HG03139 (cell line): ENCODE results near the gene JTB.
"Not testable (repeated sequence)": the region's sequence is repeated elsewhere in the genome, so short reads cannot be mapped to it uniquely, and the experiment has no call there.

ENCODE experiments used
- ATAC-seq: cut with Tn5 transposase; IDR thresholded peaks from one replicate; pipeline ENCODE4 v1.9.1; 2021; ENCODE audit not compliant: unreplicated experiment

JTB gene

DNA sequence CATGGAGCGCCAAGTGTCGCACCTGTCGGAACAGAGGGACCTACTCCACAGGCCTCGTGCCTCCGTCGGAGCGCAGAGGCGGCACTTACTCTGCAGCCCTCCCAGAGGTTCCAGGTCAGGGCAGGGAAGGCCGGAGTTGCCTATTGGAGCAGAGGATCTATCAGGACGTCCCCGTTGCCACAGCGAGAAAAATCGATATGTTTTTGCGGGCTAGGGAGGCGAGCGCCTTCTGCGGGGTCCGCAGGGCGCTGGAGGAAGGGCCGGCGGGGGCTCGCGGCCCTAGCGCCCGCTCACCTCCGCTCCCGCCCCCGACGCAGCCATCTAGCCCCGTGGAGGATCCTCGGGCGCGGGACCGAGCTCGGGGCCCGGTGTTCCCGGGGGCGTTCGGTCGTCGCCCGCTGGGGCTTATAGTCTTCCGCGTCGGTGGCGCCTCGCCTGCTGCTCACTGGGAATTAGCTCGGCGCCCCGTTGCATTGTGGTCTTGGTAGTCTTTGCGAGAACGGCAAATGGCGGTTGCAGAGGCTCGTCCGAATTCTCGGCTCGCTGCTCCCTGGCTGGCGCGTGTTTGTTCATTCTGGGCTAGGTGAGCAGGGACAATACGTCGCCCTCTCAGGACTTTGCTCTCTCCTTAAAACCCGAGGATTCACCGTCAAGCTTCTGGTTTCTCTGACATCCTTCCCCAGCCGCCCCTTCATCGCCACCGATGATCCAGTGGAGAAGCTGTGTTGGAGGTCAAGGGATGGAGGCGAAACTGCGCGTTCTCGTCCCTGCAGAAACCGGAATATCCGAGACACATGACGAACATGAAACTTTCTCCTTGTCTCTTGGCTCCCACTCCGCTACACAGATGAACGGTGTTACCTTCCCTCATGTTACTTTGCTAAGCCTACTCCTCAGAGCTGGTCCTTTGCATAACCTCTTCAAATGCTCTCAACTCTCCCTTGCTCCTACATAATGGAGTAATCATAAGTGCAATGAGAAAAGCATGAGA is at the start of gene JTB:
JTB (minus strand) TSS at position 425 of the 991 bp plus-strand sequence; CDS start at position 3, 422 bp downstream.
- peak; percentile 55 for ATAC-seq

DNA sequence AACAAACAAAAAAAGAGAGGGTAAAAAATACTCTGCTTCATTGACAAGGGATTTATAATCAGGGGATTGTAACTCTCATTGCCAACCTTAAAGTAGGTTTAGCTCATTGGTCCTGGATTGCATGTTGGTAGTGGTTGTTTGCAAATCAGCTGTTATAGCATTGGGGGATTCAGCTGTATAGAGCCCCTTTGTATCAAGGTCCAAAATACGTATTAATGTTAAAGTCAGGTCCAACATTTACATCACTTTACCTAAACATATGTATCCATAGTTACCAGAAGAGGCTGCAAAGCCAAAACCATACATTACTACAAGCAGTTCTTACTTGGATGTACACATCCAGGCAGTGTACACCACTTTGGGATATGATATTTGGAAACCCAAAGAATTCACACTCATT is 42.5 kb upstream of the JTB start:
- no peak for ATAC-seq

DNA sequence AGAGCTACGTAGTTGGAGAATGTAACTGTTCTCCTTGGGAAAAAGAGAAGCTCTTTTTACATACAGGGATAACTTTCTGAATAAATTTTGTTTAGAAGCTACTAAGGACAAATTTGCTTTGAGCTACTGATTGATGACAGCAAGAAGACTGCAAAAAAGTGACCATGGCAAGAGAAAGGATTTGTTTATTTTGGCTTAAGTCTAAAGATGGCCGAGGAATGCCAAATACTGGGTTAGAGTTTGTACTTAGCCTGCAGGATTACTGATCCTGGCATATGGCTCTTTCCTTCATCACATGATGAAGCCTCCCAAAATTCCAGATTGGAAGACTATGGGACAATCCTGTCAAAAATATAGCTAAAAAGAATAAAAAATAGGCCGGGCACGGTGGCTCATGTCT is 41.8 kb upstream of the JTB start:
- ATAC-seq: no peak

DNA sequence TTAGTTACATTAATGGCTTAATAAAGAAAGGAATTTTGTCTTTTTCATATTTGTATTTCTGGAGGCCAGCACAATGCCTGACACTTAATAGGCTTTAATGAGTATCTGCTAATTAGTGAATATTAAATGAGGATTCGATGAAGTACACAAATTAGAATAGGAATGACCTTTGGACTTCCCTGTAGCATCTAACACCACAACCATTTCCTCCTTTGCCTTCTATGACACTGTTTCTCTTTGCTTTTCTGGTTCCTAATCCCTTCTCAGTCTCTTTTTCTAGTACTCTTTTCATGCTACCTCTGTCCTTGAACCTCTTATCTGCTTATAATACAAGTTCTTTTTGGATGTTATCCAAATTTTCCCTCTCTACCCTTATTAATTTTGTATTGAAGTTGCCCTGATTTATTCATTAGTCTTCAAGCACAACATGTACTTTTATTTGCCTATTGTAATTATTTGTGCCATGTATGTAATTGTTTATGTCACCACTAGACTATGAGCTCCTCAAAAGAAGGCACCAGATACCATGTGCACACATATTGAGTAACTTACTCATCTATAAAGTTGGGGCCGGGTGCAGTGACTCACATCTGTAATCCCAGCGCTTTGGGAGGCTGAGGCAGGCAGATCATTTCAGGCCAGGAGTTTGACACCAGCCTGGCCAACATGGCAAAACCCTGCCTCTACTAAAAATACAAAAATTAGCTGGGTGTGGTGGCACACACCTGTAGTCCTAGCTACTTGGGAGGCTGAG is 36.9 kb upstream of the JTB start:
- no peak for ATAC-seq

DNA sequence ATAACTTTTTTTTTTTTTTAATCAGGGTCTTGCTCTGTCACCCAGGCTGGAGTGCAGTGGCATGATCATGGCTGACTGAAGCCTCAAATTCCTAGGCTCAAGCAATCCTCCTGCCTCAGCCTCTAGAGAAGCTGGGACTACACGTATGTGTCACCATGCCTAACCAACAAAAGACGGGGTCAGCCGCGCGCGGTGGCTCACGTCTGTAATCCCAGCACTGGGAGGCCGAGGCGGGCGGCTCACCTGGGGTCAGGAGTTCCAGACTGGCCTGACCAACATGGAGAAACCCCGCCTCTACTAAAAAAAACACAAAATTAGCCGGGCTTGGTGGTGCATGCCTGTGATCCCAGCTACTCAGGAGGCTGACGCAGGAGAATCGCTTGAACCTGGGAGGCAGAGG is 35.1 kb upstream of the JTB start:
- not testable (repeated sequence) for ATAC-seq

DNA sequence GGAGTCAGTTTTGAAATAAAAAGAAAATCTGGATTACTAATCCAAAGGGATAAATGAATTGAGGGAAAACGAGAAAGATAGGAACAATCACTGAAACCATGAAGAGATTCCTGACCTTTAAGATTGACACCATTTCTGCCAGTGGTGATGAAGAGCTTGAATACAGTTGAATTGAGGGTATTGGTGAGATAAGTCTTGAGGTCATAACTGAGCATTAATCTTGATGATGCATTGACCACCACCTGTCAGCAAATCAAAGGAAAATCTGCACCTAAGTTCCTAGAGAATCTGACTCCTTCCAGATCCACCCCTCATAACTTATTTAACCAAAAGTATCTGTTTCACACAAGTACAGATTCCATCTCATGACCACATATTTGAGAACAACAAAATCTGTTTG is 34.7 kb upstream of the JTB start:
- no peak for ATAC-seq

DNA sequence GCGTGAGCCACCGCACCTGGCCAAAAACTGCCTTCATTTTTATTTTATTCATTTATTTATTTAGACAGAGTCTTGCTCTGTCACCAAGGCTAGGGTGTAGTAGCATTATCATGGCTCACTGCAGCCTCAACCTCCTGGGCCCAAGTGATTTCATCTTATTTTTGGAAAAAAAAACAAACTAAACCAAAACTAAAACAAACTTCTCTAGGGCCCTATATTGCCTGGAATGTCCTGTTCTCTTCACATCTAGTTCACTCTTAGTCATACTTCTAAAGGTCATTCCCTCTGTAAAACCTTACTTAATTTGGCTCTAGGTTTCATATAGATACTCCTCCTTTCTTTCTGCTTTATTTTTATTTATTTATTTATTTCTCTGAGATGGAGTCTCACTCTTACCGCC is 28.7 kb upstream of the JTB start:
- ATAC-seq: no peak

DNA sequence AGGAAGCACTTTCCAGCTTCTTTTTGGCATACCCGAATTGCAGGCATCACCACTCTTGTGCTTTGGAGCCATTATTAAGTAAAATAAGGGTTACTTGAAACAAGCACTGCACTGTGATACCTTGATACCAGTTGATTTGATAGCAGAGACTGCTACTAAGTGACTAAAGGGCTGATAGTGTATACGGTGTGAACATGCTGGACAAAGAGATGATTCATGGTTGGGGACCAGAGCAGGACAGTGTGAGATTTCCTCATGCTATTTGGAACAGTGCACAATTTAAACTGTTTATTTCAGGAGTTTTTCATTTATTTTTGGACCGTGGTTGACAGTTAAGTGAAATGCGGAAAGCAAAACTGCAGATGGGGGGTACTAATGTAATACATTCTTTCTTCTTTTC is 22.9 kb upstream of the JTB start:
- ATAC-seq: no peak

DNA sequence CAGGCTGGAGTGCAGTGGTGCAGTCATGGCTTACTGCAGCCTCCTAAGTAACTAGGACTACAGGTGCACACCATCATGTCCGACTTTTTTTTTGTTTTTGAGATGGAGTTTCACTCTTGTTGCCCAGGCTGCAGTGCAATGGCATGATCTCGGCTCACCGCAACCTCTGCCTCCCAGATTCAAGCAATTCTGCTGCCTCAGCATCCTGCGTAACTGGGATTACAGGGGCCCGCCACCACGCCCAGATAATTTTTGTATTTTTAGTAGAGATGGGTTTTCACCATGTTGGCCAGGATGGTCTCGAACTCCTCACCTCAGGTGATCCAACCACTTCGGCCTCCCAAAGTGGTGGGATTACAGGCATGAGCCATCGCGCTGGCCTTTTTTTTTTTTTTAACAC is 19.4 kb upstream of the JTB start:
- ATAC-seq: not testable (repeated sequence)

DNA sequence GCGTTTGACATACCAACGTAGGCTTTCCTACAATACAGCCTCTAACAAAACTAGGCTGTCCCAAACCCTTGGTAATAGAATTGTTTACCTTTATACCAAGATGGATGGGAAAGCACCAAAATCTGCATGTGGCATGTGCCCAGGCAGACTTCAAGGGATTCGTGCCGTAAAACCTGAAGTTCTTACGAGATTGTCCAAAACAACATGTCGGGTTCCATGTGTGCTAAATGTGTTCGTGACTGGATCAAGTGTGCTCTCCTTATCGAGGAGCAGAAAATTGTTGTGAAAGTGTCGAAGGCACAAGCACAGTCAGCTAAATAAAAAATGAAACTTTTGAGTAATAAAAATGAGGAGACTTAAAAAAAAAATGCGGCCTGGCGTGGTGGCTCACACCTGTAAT is 18.2 kb upstream of the JTB start:
- ATAC-seq: no peak

DNA sequence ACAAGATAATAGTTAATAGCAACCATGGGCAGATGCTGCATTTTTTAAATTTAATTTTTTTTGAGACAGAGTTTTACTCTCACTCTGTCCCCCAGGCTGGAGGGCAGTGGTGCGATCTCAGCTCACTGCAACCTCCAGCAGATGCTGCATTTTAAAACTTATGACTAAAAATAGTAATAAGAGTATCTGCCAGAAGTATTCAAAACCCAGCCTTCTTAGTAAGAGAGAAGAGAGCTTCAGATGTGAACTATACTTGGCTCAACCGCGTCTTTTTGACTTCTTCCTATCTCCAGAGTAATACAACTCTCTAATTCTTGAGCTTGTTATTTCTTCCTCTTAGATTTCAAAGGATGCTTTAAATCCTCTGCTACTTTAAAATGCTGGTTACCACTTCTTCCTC is 17.7 kb upstream of the JTB start:
- ATAC-seq: no peak

DNA sequence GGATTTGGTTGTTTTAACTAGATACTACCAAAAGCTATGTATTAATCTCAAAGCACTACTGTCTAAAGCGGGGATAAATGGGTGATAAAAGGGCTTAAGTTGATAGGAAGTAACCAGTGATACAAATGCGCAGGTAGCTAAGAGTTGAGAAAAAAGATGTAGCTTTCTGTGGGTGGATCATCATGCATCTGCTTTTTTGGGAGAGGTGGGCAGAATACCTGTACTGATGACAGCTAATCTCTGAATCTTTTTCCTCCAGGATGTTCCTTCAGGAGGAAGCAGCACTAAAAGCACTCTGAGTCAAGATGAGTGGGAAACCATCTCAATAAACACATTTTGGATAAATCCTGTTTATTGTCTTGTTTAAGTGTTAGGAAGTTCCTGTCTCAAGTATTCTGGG is 14.3 kb upstream of the JTB start:
- ATAC-seq: no peak

DNA sequence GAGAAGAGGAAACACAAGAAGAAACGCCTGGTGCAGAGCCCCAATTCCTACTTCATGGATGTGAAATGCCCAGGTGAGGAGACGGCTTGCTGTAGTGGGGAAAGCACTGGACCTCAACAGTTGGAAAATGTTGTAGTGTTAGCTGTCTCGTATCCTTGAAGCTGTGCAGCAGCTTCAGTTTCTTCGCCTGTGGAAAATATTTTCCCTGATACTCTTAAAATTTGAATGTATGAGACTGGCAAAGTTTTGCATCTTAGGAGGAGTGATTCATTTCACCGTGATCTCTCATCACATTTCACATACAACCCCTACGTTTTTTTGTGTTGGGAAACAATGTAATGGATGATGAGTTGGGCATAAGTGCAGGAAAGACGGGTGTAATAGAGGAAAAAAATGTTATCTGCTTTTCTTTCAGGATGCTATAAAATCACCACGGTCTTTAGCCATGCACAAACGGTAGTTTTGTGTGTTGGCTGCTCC is 13.7 kb upstream of the JTB start:
- ATAC-seq: no peak

DNA sequence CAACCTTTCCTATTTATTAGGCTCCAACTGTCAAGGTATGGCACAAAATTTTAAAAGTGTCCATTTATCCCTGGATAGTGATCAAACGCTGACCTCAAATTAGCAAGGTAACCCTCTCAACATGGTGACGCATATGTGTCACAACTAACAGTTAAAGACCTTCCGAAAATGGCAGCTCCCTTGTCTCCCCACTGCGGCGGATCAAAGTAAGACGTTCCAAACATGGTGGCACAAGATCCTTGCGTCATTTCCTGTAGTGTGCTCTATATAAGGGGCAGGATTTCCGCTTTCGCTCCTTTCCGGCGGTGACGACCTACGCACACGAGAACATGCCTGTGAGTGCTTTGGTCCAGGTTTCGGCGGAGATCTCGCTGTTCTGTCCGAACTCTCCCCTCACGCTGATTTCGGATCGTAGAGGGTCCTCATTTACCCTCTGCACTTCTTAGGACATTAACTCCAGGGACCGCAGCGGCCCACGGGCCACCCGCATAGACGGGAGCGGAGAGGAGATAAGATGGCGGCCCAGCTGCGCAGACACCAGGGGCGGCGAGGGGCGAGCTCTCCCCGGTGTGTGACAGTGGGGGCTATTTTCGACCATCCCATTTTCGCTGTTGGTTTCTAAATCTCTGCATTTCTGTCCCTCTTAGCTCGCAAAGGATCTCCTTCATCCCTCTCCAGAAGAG is 13.1 kb upstream of the JTB start, which contains the start of gene RPS27:
RPS27 (plus strand) TSS at position 295 of the 683 bp plus-strand sequence; CDS start at position 330, 35 bp downstream.
- peak; percentile 72 for ATAC-seq

DNA sequence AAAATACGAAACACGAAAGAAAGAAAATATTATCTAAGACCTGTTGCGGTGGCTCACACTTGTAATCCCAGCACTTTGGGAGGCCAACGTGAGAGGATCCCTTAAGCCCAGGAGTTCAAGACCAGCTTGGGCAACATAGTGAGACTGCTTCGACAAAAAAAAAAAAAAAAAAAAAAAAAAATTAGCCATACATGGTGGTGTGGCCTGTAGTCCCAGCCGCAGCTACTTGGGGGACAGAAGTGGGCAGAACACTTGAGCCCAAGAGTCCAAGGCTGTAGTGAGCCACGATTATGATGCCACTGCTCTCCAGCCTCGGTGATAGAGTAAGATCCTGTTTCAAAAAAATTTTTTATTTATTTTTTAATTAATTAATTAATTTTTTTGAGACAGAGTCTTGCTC is 10.1 kb upstream of the JTB start:
- no peak for ATAC-seq

DNA sequence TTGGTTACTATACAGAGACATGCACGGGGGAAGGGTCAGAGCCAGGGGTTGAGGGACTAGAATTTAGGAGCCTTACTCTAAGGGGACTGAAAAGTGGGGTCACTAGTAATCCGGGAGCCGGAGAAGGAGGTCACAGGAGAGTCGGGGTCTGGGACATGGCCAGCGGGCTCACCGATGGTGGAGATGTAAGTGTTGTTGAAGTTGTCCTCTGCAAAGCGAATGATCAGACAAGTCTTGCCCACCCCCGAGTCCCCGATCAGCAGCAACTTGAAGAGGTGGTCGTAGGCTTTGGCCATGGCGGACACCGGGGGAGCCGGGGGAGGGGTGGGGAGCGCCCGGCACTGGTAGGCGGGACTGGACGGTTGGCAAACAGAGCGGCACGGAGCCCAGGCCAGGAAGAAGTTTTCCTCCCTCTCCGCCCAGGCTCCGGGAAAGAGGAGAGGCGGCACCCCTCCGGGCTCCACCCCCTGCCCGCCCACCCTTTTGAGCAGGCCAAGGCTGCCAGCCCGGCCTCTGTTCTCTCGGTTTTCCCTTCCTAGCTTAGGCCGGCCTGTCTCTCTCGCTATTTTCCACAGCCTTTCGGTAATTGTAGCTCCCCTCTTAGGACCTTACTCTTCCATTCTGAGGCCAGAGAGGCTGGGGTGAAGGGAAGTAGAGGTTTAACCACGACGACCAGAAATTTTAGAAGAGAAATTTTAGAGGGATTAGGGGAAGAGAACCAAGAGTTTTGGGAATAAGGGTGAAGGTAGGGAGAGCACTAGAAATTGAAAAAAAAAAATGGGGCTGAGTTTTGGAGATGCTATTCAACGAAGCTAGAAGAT is 8.7 kb upstream of the JTB start, which contains the start of gene RAB13:
RAB13 (minus strand) TSS at position 399 of the 821 bp plus-strand sequence; CDS start at position 296, 103 bp downstream.
- no peak for ATAC-seq

DNA sequence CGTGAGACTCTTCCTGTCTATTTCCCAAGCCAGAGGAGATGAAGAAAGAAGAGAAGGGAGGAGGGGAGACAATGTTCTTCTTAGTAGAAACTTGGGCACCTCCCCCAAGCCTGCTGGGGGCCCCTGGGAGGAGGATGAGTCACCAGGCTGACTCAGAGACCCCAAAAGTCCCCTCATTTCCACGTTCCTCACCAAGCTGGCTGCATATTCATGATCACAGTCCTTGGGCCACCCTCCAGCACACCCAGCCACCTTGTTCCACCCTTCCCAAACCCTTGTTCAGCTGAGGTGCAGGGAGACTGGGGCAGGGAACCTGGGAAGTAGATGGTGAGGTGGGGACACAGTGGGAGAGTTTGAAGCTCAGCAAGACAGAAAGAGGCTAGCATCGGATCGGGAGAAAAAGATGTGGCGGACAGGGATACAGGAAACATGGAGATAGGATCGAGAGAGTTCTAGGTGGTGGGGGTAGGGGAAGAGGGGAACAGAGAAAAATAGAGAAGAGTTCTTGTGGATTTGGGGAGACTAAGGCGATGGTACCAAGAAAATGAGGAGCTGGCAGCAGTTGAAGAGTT is 8.0 kb upstream of the JTB start:
- no peak for ATAC-seq

DNA sequence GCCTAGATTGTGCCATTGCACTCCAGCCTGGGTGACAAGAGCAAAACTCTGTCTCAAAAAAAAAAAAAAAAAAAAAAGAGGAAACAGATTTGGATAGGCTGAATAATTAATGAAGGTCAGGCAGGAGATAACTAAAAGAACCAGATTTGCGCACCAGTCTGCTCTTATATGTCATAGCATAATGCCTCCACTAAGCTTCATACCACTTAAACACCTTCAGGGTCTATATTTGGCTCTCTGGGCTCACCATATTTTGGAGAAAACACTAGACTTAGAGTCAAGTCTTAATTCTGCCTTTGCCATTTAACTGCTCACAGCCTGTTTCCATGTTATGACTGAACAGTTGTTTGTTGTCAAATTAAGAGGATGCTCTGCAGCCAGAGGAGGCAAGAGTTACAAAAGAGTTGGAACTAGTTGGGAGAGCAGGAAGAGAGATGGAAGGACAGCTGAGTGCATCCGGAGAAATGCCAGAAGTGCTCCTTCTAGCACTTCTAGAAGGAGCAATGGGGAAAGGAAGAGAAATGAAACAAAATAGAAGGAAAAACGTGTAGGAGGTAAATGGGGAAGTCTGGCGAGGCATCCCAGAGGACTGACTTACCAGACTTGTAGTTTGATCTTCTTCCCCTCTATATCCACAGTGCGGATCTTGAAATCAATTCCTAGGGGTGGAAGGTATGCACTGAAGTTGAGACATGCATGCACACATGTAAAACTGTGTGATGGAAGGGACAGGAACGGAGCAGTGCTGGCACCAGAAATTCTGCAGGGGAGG is 6.8 kb upstream of the JTB start:
- ATAC-seq: no peak

DNA sequence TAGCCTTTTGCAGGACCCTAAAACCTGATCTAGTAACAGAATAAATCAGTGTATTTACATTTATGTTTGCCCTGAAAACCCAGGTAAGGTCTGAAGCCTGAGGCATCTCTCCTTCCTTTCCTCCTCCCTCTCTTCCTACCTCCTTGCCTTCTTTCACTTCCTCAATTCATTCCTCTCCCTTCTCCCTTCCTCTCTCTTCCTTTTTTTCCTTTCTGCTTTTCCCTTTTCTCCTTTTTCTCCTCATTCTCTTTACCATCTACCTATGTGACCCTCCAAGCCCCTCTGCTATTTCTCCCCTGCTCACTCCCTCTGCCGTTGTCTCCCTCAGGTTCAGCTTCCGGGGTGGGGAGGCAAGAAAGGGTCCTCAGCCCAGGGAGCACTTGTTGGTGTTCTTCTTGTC is 4.3 kb upstream of the JTB start:
- ATAC-seq: not testable (repeated sequence)
